OCI-LY7 (cell line): ENCODE data around the gene CHKA. TPM values are rescaled to one million over a fixed set of nuclear protein-coding genes. Genes with fewer than 3 reads are reported as not detected.

Experiments used
- BruUV-seq: library from RNA; stranded (reverse); fragments of 400-500 nt; replicated peaks from 2 replicates; lab custom pipeline; 2021; lab: Mats Ljungman, UMichigan
- CTCF ChIA-PET: fragments of 300-600 bp; sonication (Branson Sonifier 250); formaldehyde crosslinking; loops from one replicate; lab custom pipeline; 2022; ENCODE audit warnings: antibody characterized with exemption; ENCODE audit not compliant: unreplicated experiment; lab: Charles Lee
- POLR2A ChIA-PET: fragments of 300-600 bp; sonication (Branson Sonifier 250); formaldehyde crosslinking; loops from one replicate; lab custom pipeline; 2022; ENCODE audit warnings: antibody characterized with exemption; lab: Charles Lee
- DNase-seq: peaks from one replicate; pipeline ENCODE4 v3.0.0-alpha.2; 2015; ENCODE audit warnings: low spot score
- H2AFZ ChIP-seq: fragments of 200-600 bp; sonication (generic), shearing (Covaris generic); 2 replicates; pipeline ENCODE4 v1.6.1; 2014; ENCODE audit warnings: mild to moderate bottlenecking, antibody characterized with exemption, low read length, moderate library complexity
- H3K27ac ChIP-seq: fragments of 200-600 bp; sonication (generic); 2 replicates; pipeline ENCODE4 v1.5.1; 2014; ENCODE audit warnings: mixed run types, low read depth, mild to moderate bottlenecking, moderate library complexity, low read length, inconsistent platforms; ENCODE audit not compliant: poor library complexity, severe bottlenecking
- H3K36me3 ChIP-seq: fragments of 200-600 bp; sonication (generic); 2 replicates; pipeline ENCODE4 v1.6.1; 2014; ENCODE audit warnings: mild to moderate bottlenecking, antibody characterized with exemption, low read length, moderate library complexity, mixed read lengths; ENCODE audit not compliant: insufficient read depth
- H3K4me1 ChIP-seq: fragments of 200-600 bp; sonication (generic); 2 replicates; pipeline ENCODE4 v1.5.1; 2014; ENCODE audit warnings: mild to moderate bottlenecking, low read length; ENCODE audit not compliant: insufficient read depth, poor library complexity, severe bottlenecking
- H3K4me2 ChIP-seq: fragments of 200-600 bp; sonication (generic); 2 replicates; pipeline ENCODE4 v1.6.1; 2014; ENCODE audit warnings: mild to moderate bottlenecking, low read length
- H3K4me3 ChIP-seq: fragments of 200-600 bp; sonication (generic); 2 replicates; pipeline ENCODE4 v1.5.1; 2014; ENCODE audit warnings: mild to moderate bottlenecking, low read depth, low read length; ENCODE audit not compliant: poor library complexity, severe bottlenecking
- H3K79me2 ChIP-seq: fragments of 200-600 bp; sonication (generic); 2 replicates; pipeline ENCODE4 v1.6.1; 2016; ENCODE audit warnings: low read depth, mild to moderate bottlenecking, low read length, moderate library complexity, mixed read lengths; ENCODE audit not compliant: insufficient read depth
- H3K9me2 ChIP-seq: fragments of 200-600 bp; sonication (generic); 2 replicates; pipeline ENCODE4 v1.6.1; 2016; ENCODE audit warnings: mild to moderate bottlenecking, low read length, mixed read lengths; ENCODE audit not compliant: insufficient read depth
- H3K9me3 ChIP-seq: fragments of 200-600 bp; sonication (generic); 2 replicates; pipeline ENCODE4 v1.6.1; 2014; ENCODE audit warnings: mild to moderate bottlenecking, mixed run types, low read length, mixed read lengths
- H4K20me1 ChIP-seq: fragments of 200-600 bp; sonication (generic); 2 replicates; pipeline ENCODE4 v1.6.1; 2014; ENCODE audit warnings: mild to moderate bottlenecking, antibody characterized with exemption, low read length, moderate library complexity, mixed read lengths; ENCODE audit not compliant: insufficient read depth
- CTCF ChIP-seq: fragments of 200-600 bp; sonication (generic); conservative IDR thresholded peaks from 2 replicates; pipeline ENCODE4 v1.5.1; 2014; ENCODE audit warnings: mild to moderate bottlenecking, antibody characterized with exemption, low read length, moderate library complexity, mixed read lengths
- EZH2phosphoT487 ChIP-seq: fragments of 200-600 bp; sonication (generic); IDR thresholded peaks from 2 replicates; pipeline ENCODE4 v1.6.1; 2018; ENCODE audit warnings: low read depth, borderline replicate concordance, mild to moderate bottlenecking, mixed run types, antibody characterized with exemption, low read length, moderate library complexity, mixed read lengths
- intact Hi-C: fragments of 100-400 bp; cut with micrococcal nuclease; formaldehyde crosslinking; loops from one replicate; pipeline ENCODE4 v1.10.0; 2022; ENCODE audit not compliant: unreplicated experiment
- total RNA-seq, 2 experiments: library from RNA; depleted of rRNA in 1 of 2; stranded (reverse); fragments of >200 nt in 1 of 2; shearing (Covaris generic) in 1 of 2; gene quantifications; 2 replicates each; pipeline ENCODE4 v1.2.3, GENCODE V29; 2014 to 2022

The CHKA gene
- total RNA-seq, 2 experiments from 2014 or later, result 36.1 to 47.2 TPM

- POLR2A ChIA-PET, result no interaction called here
Measured at GRCh38 chr11:68145120-68145866, 24.1 kb upstream of the CHKA start.

GRCh38 chr11:68143310-68143689 lies 22.1 kb upstream of the CHKA start:
- H2AFZ ChIP-seq, result no peak overlapping the region
- no peaks in the 10 kb centered on the region for H3K79me2 ChIP-seq
- H3K27ac ChIP-seq, result no peak overlapping the region
- intact Hi-C loops, result no loop called here
- ChIA-PET POLR2A (interaction anchor here (0.5 kb wide), 1 partner anchor 11 kb away, joined by 3 read pairs; no protein-coding TSS in a partner anchor), CTCF (no interaction called here)
- DNase-seq, result no peak
- no peaks in the 10 kb centered on the region for H3K36me3 ChIP-seq
- no TSS peak for BruUV-seq
- no peaks in the 10 kb centered on the region for H4K20me1 ChIP-seq
- no peaks in the 10 kb centered on the region for H3K9me2 ChIP-seq
- no peaks in the 10 kb centered on the region for H3K9me3 ChIP-seq
- no peak overlapping the region for H3K4me3 ChIP-seq
- no peak overlapping the region for H3K4me2 ChIP-seq
- TF ChIP-seq EZH2phosphoT487 (no peak), CTCF (no peak)
- H3K4me1 ChIP-seq, result peaks cover 7% of the 10 kb centered on the region

More at GRCh38 chr11:68145120-68145866, 24.1 kb upstream of the CHKA start:
- BruUV-seq, result no TSS peak
- H2AFZ ChIP-seq, result no peak overlapping the region
- intact Hi-C loops, result no loop called here
- H4K20me1 ChIP-seq, result no peaks in the 10 kb centered on the region
- no peak for TF ChIP-seq EZH2phosphoT487
- no peak for TF ChIP-seq CTCF
- DNase-seq, result no peak
- H3K4me1 ChIP-seq, result peaks cover 7% of the 10 kb centered on the region
- H3K36me3 ChIP-seq, result no peaks in the 10 kb centered on the region
- H3K27ac ChIP-seq, result no peak overlapping the region
- no peaks in the 10 kb centered on the region for H3K9me3 ChIP-seq
- CTCF ChIA-PET, result interaction anchor here (0.7 kb wide), 1 partner anchor 9 kb away, joined by 3 read pairs; no protein-coding TSS in a partner anchor
- H3K9me2 ChIP-seq, result no peaks in the 10 kb centered on the region
- no peaks in the 10 kb centered on the region for H3K79me2 ChIP-seq
- no peak overlapping the region for H3K4me3 ChIP-seq
- no peak overlapping the region for H3K4me2 ChIP-seq
